ENCODE measurements around the gene CSRP1.

The CSRP1 gene

DNA sequence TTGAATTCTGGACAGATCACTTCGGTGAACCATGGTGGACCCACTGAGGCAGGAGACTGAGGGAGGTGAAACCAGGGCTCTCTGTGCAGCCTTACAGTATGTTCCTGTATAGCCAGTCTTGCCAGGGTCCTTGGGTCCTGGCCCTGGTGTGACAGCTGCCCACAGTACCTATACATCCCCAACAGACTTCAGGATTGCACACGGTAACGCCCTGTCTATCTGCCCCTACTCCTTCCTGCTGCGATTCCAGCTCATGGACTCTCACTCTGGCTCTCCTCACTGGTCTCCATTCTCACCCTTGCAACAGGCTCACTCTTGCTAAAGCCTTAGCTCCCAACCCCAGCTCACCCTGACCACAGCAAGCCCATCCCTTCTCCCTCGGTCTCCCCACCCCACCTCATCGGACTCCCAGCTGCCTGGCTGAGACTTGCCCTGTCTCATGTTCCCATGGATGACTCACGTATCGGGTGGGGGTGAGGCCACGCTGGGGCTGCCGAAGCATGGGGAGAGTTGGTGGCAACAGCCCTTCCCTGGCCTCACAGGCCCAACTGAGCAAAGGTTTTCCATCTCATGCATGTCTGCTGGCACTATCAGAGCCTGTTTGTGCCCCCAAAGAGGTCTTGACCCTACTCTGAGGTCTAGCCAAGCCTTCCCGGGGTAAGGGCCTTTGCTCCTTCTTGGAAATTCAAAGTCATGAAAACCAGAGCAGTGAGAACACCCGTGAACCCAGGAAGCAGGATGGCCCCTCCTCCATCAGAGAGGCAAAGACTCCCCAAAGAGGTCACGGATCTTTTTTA lies 45.1 kb downstream of the CSRP1 start:
- H3K27ac ChIP-seq (ENCODE audit: low read depth, low read length) = no peak overlapping the region
- no peaks in the 10 kb centered on the region for H3K36me3 ChIP-seq (ENCODE audit: low read length)
- no peak overlapping the region for H3K4me3 ChIP-seq (ENCODE audit: insufficient read depth, low read length, poor library complexity, severe bottlenecking)
- no peak overlapping the region for H2AFZ ChIP-seq (ENCODE audit: low read depth, low read length, severe bottlenecking)
- no peaks in the 10 kb centered on the region for H3K9me3 ChIP-seq (ENCODE audit: insufficient read depth, low read length)
- TF ChIP-seq EZH2phosphoT487 (conservative IDR thresholded peaks at IDR 0.05; ENCODE audit: low read length) = no peak
- TF ChIP-seq, protein P1, sequence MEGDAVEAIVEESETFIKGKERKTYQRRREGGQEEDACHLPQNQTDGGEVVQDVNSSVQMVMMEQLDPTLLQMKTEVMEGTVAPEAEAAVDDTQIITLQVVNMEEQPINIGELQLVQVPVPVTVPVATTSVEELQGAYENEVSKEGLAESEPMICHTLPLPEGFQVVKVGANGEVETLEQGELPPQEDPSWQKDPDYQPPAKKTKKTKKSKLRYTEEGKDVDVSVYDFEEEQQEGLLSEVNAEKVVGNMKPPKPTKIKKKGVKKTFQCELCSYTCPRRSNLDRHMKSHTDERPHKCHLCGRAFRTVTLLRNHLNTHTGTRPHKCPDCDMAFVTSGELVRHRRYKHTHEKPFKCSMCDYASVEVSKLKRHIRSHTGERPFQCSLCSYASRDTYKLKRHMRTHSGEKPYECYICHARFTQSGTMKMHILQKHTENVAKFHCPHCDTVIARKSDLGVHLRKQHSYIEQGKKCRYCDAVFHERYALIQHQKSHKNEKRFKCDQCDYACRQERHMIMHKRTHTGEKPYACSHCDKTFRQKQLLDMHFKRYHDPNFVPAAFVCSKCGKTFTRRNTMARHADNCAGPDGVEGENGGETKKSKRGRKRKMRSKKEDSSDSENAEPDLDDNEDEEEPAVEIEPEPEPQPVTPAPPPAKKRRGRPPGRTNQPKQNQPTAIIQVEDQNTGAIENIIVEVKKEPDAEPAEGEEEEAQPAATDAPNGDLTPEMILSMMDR (IDR thresholded peaks at IDR 0.05; ENCODE audit: insufficient read depth, low read length, poor library complexity, severe bottlenecking) = no peak
- H3K9ac ChIP-seq (ENCODE audit: low read length) = no peak overlapping the region
- H3K4me2 ChIP-seq (ENCODE audit: low read depth, low read length, poor library complexity, severe bottlenecking) = no peak overlapping the region
- no peaks in the 10 kb centered on the region for H3K79me2 ChIP-seq (ENCODE audit: insufficient read depth, low read length)
- H3F3A ChIP-seq (ENCODE audit: insufficient read depth) = no peaks in the 10 kb centered on the region
- no peaks in the 10 kb centered on the region for H3K9me2 ChIP-seq (replicated peaks; ENCODE audit: insufficient read depth, low read length)
- H4K20me1 ChIP-seq (ENCODE audit: low read depth, low read length) = no peaks in the 10 kb centered on the region
- no peaks in the 10 kb centered on the region for H3K27me3 ChIP-seq (ENCODE audit: low read length)

DNA sequence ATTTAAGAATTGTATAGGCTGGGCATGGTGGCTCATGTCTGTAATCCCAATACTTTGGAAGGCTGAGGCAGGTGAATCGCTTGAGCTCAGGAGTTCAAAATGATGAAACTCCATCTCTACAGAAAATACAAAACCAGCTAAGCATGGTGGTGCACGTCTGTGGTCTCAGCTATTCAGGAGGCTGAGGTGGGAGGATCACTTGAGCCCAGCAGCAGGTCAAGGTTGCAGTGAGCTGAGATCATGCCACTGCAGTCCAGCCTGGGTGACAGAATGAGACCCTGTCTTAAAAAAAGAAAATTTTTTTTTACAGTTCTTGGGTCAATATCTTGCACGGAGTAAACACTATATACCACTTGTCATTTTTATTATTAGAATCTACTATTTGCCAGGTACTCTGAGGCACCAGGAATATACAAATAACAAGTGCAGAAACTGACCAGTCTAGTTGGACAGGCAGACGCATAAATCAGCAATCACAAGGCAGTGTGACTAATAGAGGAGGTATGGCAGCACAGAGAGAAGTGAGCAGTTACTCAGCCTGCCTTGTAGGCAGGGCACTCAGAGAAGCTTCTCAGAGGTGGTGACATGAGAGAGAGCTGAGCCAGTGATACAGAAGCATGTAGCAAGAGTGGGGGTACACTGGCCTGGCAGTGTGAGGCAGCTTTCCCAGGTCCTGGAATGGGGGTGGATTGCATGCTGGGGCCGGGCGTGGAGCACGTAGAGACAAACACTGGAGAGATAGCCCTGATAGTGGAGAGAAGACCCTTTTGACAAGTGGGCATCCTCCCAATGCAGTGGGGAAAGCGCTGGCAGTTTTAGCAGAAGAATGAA lies 45.9 kb downstream of the CSRP1 start:
- Histone ChIP-seq H3K9me3 (ENCODE audit: insufficient read depth, low read length) (no peaks in the 10 kb centered on the region), H2AFZ (ENCODE audit: low read depth, low read length, severe bottlenecking) (no peak overlapping the region), H3K4me3 (ENCODE audit: insufficient read depth, low read length, poor library complexity, severe bottlenecking) (no peak overlapping the region), H3K27me3 (ENCODE audit: low read length) (no peaks in the 10 kb centered on the region), H4K20me1 (ENCODE audit: low read depth, low read length) (no peaks in the 10 kb centered on the region), H3K4me2 (ENCODE audit: low read depth, low read length, poor library complexity, severe bottlenecking) (no peak overlapping the region), H3K27ac (ENCODE audit: low read depth, low read length) (no peak overlapping the region), H3K9ac (ENCODE audit: low read length) (no peak overlapping the region), H3F3A (ENCODE audit: insufficient read depth) (no peaks in the 10 kb centered on the region), H3K79me2 (ENCODE audit: insufficient read depth, low read length) (no peaks in the 10 kb centered on the region), H3K9me2 (replicated peaks; ENCODE audit: insufficient read depth, low read length) (no peaks in the 10 kb centered on the region), H3K36me3 (ENCODE audit: low read length) (no peaks in the 10 kb centered on the region)
- TF ChIP-seq, protein P1 (IDR thresholded peaks at IDR 0.05; ENCODE audit: insufficient read depth, low read length, poor library complexity, severe bottlenecking) = no peak
- TF ChIP-seq EZH2phosphoT487 (conservative IDR thresholded peaks at IDR 0.05; ENCODE audit: low read length) = no peak

DNA sequence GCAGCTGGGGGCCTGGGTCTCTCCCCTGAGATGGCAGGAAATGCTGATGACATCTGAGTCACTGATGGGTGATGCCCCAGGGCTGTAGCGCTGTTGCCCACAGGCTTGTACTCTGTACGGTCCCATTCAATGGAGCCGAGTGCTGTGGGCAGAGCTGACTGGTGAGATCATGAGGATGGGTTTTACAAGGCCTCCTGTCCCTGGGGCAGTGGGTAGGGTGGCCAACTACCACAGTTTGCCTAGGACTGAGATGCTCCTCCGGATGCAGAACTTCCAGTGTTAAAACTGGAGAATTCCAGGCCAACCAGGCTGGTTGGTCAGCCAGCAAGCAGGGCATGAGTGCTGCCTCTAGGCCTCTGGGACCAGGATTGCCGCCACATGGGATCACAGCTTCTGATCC lies 47.1 kb downstream of the CSRP1 start:
- no peak for TF ChIP-seq EZH2phosphoT487 (conservative IDR thresholded peaks at IDR 0.05; ENCODE audit: low read length)
- TF ChIP-seq, protein P1 (IDR thresholded peaks at IDR 0.05; ENCODE audit: insufficient read depth, low read length, poor library complexity, severe bottlenecking) = no peak
- H3K9ac ChIP-seq (ENCODE audit: low read length) = no peak overlapping the region
- H3F3A ChIP-seq (ENCODE audit: insufficient read depth) = no peaks in the 10 kb centered on the region
- no peak overlapping the region for H3K4me2 ChIP-seq (ENCODE audit: low read depth, low read length, poor library complexity, severe bottlenecking)
- no peaks in the 10 kb centered on the region for H3K79me2 ChIP-seq (ENCODE audit: insufficient read depth, low read length)
- H3K9me2 ChIP-seq (replicated peaks; ENCODE audit: insufficient read depth, low read length) = no peaks in the 10 kb centered on the region
- no peaks in the 10 kb centered on the region for H4K20me1 ChIP-seq (ENCODE audit: low read depth, low read length)
- no peak overlapping the region for H3K4me3 ChIP-seq (ENCODE audit: insufficient read depth, low read length, poor library complexity, severe bottlenecking)
- no peaks in the 10 kb centered on the region for H3K36me3 ChIP-seq (ENCODE audit: low read length)
- H3K9me3 ChIP-seq (ENCODE audit: insufficient read depth, low read length) = no peaks in the 10 kb centered on the region
- no peak overlapping the region for H3K27ac ChIP-seq (ENCODE audit: low read depth, low read length)
- H2AFZ ChIP-seq (ENCODE audit: low read depth, low read length, severe bottlenecking) = no peak overlapping the region
- no peaks in the 10 kb centered on the region for H3K27me3 ChIP-seq (ENCODE audit: low read length)
